ENCODE data around the gene TANGO6.

The TANGO6 gene

GRCh38 chr16:68887107-68887506 lies 43.8 kb downstream of the TANGO6 start:
- Mint-ChIP-seq H3K36me3 (ENCODE audit: low read depth) (peaks cover 61% of the 10 kb centered on the region), H3K4me1 (ENCODE audit: low read depth) (peaks cover 2% of the 10 kb centered on the region), H3K27ac (no peak overlapping the region), H3K9me3 (no peaks in the 10 kb centered on the region), H3K27me3 (no peaks in the 10 kb centered on the region), H3K4me3 (no peak overlapping the region)
- DNase-seq = no peak

GRCh38 chr16:68889508-68890150 lies 46.3 kb downstream of the TANGO6 start:
- H3K9me3 Mint-ChIP-seq = no peaks in the 10 kb centered on the region
- H3K27me3 Mint-ChIP-seq = no peaks in the 10 kb centered on the region
- DNase-seq = no peak

GRCh38 chr16:68892214-68892613 lies 48.9 kb downstream of the TANGO6 start:
- Mint-ChIP-seq H3K4me3 (no peak overlapping the region), H3K4me1 (ENCODE audit: low read depth) (peaks cover 2% of the 10 kb centered on the region), H3K27ac (no peak overlapping the region), H3K27me3 (no peaks in the 10 kb centered on the region), H3K9me3 (no peaks in the 10 kb centered on the region), H3K36me3 (ENCODE audit: low read depth) (peaks cover 37% of the 10 kb centered on the region)
- no peak for DNase-seq

More at GRCh38 chr16:68889508-68890150, 46.3 kb downstream of the TANGO6 start:
- Mint-ChIP-seq H3K4me1 (ENCODE audit: low read depth) (peaks cover 2% of the 10 kb centered on the region), H3K27ac (no peak overlapping the region), H3K4me3 (no peak overlapping the region), H3K36me3 (ENCODE audit: low read depth) (peaks cover 55% of the 10 kb centered on the region)

- no peak overlapping the region for H3K27ac Mint-ChIP-seq
- peaks cover 2% of the 10 kb centered on the region for H3K4me1 Mint-ChIP-seq (ENCODE audit: low read depth)
- DNase-seq = no peak
Observed at GRCh38 chr16:68892898-68893297, 49.6 kb downstream of the TANGO6 start.

GRCh38 chr16:68893710-68894705 lies 50.7 kb downstream of the TANGO6 start:
- Mint-ChIP-seq H3K9me3 (no peaks in the 10 kb centered on the region), H3K27ac (no peak overlapping the region), H3K4me1 (ENCODE audit: low read depth) (peaks cover 2% of the 10 kb centered on the region), H3K27me3 (no peaks in the 10 kb centered on the region), H3K36me3 (ENCODE audit: low read depth) (peaks cover 31% of the 10 kb centered on the region), H3K4me3 (no peak overlapping the region)
- DNase-seq = no peak

More at GRCh38 chr16:68892898-68893297, 49.6 kb downstream of the TANGO6 start:
- Mint-ChIP-seq H3K4me3 (no peak overlapping the region), H3K36me3 (ENCODE audit: low read depth) (peaks cover 35% of the 10 kb centered on the region), H3K9me3 (no peaks in the 10 kb centered on the region), H3K27me3 (no peaks in the 10 kb centered on the region)

- Mint-ChIP-seq H3K27me3 (no peaks in the 10 kb centered on the region), H3K36me3 (ENCODE audit: low read depth) (peaks cover 29% of the 10 kb centered on the region), H3K4me3 (no peak overlapping the region), H3K27ac (no peak overlapping the region), H3K4me1 (ENCODE audit: low read depth) (peaks cover 2% of the 10 kb centered on the region), H3K9me3 (no peaks in the 10 kb centered on the region)
- no peak for DNase-seq
Observed at GRCh38 chr16:68894714-68895113, 51.4 kb downstream of the TANGO6 start.

- Mint-ChIP-seq H3K4me1 (ENCODE audit: low read depth) (no peaks in the 10 kb centered on the region), H3K36me3 (ENCODE audit: low read depth) (peaks cover 47% of the 10 kb centered on the region), H3K27ac (no peak overlapping the region), H3K27me3 (no peaks in the 10 kb centered on the region), H3K9me3 (no peaks in the 10 kb centered on the region), H3K4me3 (no peak overlapping the region)
- DNase-seq = no peak
Observed at GRCh38 chr16:68898026-68898425, 54.7 kb downstream of the TANGO6 start.

- no peaks in the 10 kb centered on the region for H3K9me3 Mint-ChIP-seq
- no peak for DNase-seq
- no peaks in the 10 kb centered on the region for H3K4me1 Mint-ChIP-seq (ENCODE audit: low read depth)
- no peak overlapping the region for H3K27ac Mint-ChIP-seq
- no peak overlapping the region for H3K4me3 Mint-ChIP-seq
- H3K36me3 Mint-ChIP-seq (ENCODE audit: low read depth) = peaks cover 53% of the 10 kb centered on the region
- H3K27me3 Mint-ChIP-seq = no peaks in the 10 kb centered on the region
Observed at GRCh38 chr16:68900009-68900408, 56.7 kb downstream of the TANGO6 start.

GRCh38 chr16:68902003-68902968 lies 59.0 kb downstream of the TANGO6 start:
- no peak for DNase-seq
- Mint-ChIP-seq H3K27ac (no peak overlapping the region), H3K4me3 (no peak overlapping the region), H3K9me3 (no peaks in the 10 kb centered on the region), H3K36me3 (ENCODE audit: low read depth) (peaks cover 61% of the 10 kb centered on the region), H3K27me3 (no peaks in the 10 kb centered on the region), H3K4me1 (ENCODE audit: low read depth) (no peaks in the 10 kb centered on the region)

GRCh38 chr16:68902969-68903345 lies 59.6 kb downstream of the TANGO6 start:
- H3K4me1 Mint-ChIP-seq (ENCODE audit: low read depth) = no peaks in the 10 kb centered on the region
- peaks cover 65% of the 10 kb centered on the region for H3K36me3 Mint-ChIP-seq (ENCODE audit: low read depth)

GRCh38 chr16:68907297-68907696 lies 64.0 kb downstream of the TANGO6 start:
- H3K36me3 Mint-ChIP-seq (ENCODE audit: low read depth) = peaks cover 72% of the 10 kb centered on the region
- no peak for DNase-seq
- no peak overlapping the region for H3K27ac Mint-ChIP-seq
- H3K4me1 Mint-ChIP-seq (ENCODE audit: low read depth) = no peaks in the 10 kb centered on the region
- no peaks in the 10 kb centered on the region for H3K27me3 Mint-ChIP-seq
- H3K4me3 Mint-ChIP-seq = no peak overlapping the region
- no peaks in the 10 kb centered on the region for H3K9me3 Mint-ChIP-seq

More at GRCh38 chr16:68902969-68903345, 59.6 kb downstream of the TANGO6 start:
- DNase-seq = no peak
- no peaks in the 10 kb centered on the region for H3K9me3 Mint-ChIP-seq
- no peaks in the 10 kb centered on the region for H3K27me3 Mint-ChIP-seq
- no peak overlapping the region for H3K27ac Mint-ChIP-seq
- H3K4me3 Mint-ChIP-seq = no peak overlapping the region

GRCh38 chr16:68907781-68908181 lies 64.5 kb downstream of the TANGO6 start:
- Mint-ChIP-seq H3K9me3 (no peaks in the 10 kb centered on the region), H3K36me3 (ENCODE audit: low read depth) (peaks cover 70% of the 10 kb centered on the region), H3K4me3 (no peak overlapping the region), H3K4me1 (ENCODE audit: low read depth) (no peaks in the 10 kb centered on the region), H3K27me3 (no peaks in the 10 kb centered on the region), H3K27ac (peak overlapping the region; percentile 8)
- DNase-seq = no peak

- no peak overlapping the region for H3K27ac Mint-ChIP-seq
- H3K9me3 Mint-ChIP-seq = no peaks in the 10 kb centered on the region
- DNase-seq = no peak
- no peaks in the 10 kb centered on the region for H3K27me3 Mint-ChIP-seq
- H3K4me3 Mint-ChIP-seq = no peak overlapping the region
- peaks cover 65% of the 10 kb centered on the region for H3K36me3 Mint-ChIP-seq (ENCODE audit: low read depth)
- no peaks in the 10 kb centered on the region for H3K4me1 Mint-ChIP-seq (ENCODE audit: low read depth)
Observed at GRCh38 chr16:68909099-68909733, 65.9 kb downstream of the TANGO6 start.

GRCh38 chr16:68910051-68910450 lies 66.7 kb downstream of the TANGO6 start:
- H3K36me3 Mint-ChIP-seq (ENCODE audit: low read depth) = peaks cover 68% of the 10 kb centered on the region
- no peak for DNase-seq
- H3K4me1 Mint-ChIP-seq (ENCODE audit: low read depth) = no peaks in the 10 kb centered on the region
- H3K27ac Mint-ChIP-seq = no peak overlapping the region
- H3K27me3 Mint-ChIP-seq = no peaks in the 10 kb centered on the region
- no peak overlapping the region for H3K4me3 Mint-ChIP-seq
- H3K9me3 Mint-ChIP-seq = no peaks in the 10 kb centered on the region
